Measurements from ENCODE around the gene ARFGEF3.

- no peak for TF ChIP-seq CTCF (IDR thresholded peaks at IDR 0.05)
- no peak for TF ChIP-seq MAX (IDR thresholded peaks at IDR 0.05; ENCODE audit: low read depth)
- no peak for TF ChIP-seq GABPA (IDR thresholded peaks at IDR 0.05; ENCODE audit: low read depth)
- no peak for TF ChIP-seq YY1 (IDR thresholded peaks at IDR 0.05; ENCODE audit: low read depth)
- TF ChIP-seq RAD21 (IDR thresholded peaks at IDR 0.05; ENCODE audit: low read length), result no peak
- no peak for TF ChIP-seq RCOR1 (IDR thresholded peaks at IDR 0.05; ENCODE audit: low read length)
- no peak for TF ChIP-seq MXI1 (IDR thresholded peaks at IDR 0.05; ENCODE audit: low read depth, low read length)
- TF ChIP-seq ELF1 (IDR thresholded peaks at IDR 0.05), result no peak
- no peak for TF ChIP-seq IRF3 (IDR thresholded peaks at IDR 0.05; ENCODE audit: low read depth, low read length)
- no peak for TF ChIP-seq SIN3A (IDR thresholded peaks at IDR 0.05; ENCODE audit: borderline replicate concordance, low read depth, low read length)
- TF ChIP-seq RFX5 (IDR thresholded peaks at IDR 0.05; ENCODE audit: low read length), result no peak
These were observed 95.9 kb downstream of the ARFGEF3 start for GRCh38 chr6:138257638-138258040.
